ENCODE measurements around the gene FBXO38. TPM values are rescaled to one million over a fixed set of nuclear protein-coding genes. Genes with fewer than 3 reads are reported as not detected.
A peak's percentile ranks its signal among the peaks of the same experiment; 100 is the strongest.

The FBXO38 gene
- total RNA-seq, 1 donor from 2014 or later, result 38.0 TPM

DNA sequence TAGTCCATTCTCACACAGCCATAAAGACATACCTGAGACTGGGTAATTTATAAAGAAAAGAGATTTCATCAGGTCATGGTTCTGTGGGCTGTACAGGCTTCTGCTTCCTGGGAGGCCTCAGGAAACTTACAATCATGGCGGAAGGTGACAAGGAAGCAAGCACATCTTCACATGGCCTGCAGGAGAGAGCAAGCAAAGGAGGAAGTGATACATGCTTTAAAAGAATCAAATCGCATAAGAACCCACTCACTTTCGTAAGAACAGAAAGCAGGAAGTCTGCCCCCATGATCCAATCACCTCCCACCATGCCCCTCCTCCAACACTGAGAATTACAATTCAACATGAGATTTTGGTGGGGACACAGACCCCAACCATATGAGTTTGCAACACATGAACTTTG lies 5.1 kb upstream of the FBXO38 start:
- TF ChIP-seq, protein P1, sequence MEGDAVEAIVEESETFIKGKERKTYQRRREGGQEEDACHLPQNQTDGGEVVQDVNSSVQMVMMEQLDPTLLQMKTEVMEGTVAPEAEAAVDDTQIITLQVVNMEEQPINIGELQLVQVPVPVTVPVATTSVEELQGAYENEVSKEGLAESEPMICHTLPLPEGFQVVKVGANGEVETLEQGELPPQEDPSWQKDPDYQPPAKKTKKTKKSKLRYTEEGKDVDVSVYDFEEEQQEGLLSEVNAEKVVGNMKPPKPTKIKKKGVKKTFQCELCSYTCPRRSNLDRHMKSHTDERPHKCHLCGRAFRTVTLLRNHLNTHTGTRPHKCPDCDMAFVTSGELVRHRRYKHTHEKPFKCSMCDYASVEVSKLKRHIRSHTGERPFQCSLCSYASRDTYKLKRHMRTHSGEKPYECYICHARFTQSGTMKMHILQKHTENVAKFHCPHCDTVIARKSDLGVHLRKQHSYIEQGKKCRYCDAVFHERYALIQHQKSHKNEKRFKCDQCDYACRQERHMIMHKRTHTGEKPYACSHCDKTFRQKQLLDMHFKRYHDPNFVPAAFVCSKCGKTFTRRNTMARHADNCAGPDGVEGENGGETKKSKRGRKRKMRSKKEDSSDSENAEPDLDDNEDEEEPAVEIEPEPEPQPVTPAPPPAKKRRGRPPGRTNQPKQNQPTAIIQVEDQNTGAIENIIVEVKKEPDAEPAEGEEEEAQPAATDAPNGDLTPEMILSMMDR (IDR thresholded peaks at IDR 0.05; ENCODE audit: borderline replicate concordance), result no peak
- Histone ChIP-seq H3K36me3 (peaks cover 16% of the 10 kb centered on the region), H3K9me3 (replicated peaks) (no peaks in the 10 kb centered on the region), H3K27me3 (ENCODE audit: low read depth) (no peaks in the 10 kb centered on the region), H3K27ac (replicated peaks) (peak overlapping the region; percentile 13), H3K4me1 (peaks cover 62% of the 10 kb centered on the region), H3K4me3 (no peak overlapping the region)
- DNase-seq, result no peak
- intact Hi-C loops (cut with micrococcal nuclease), result no loop called here

DNA sequence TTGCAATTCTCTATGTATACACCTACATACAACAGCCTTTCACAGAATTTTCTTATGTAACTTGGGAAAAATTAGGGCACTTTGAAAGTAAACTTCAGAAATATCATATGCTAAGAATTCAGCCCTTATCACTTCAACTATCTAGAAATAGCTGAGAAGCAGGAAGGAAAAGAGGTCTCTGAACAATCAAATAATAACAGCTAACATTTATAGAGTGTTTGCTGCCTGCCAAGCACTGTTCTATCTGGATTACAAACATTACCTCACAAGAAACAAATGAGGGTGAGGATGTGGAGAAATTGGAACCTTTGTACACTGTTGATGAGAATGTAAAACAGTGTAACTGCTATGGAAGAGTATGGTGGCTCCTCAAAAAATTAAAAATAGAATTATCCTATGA lies 4.4 kb upstream of the FBXO38 start:
- TF ChIP-seq, protein P1 (IDR thresholded peaks at IDR 0.05; ENCODE audit: borderline replicate concordance), result no peak
- intact Hi-C loops (cut with micrococcal nuclease), result no loop called here
- DNase-seq, result no peak
- Histone ChIP-seq H3K4me1 (peaks cover 66% of the 10 kb centered on the region), H3K9me3 (replicated peaks) (no peaks in the 10 kb centered on the region), H3K27me3 (ENCODE audit: low read depth) (no peaks in the 10 kb centered on the region), H3K27ac (replicated peaks) (peak overlapping the region; percentile 13), H3K36me3 (peaks cover 16% of the 10 kb centered on the region), H3K4me3 (no peak overlapping the region)

DNA sequence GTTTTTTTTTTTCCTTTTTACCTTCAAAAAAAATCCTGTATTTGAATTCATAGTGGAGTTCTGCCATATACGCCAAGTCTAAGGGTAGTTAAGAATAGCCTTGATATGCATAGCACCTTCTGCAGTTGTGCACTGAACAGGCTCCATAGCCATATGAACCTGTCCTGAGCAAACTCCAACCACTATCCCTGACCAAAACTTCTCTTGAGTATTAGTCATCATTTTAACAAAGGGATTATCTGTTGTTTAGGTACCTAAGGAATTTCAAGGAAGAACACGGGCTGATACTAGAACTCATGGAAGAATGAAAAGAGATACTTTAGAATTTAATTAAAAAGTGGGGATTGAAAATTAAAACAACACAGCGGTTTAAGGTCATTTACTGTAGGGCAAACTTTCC lies 1.9 kb upstream of the FBXO38 start:
- intact Hi-C loops (cut with micrococcal nuclease), result no loop called here
- no peak for DNase-seq
- Histone ChIP-seq H3K4me1 (peaks cover 73% of the 10 kb centered on the region), H3K27me3 (ENCODE audit: low read depth) (no peaks in the 10 kb centered on the region), H3K9me3 (replicated peaks) (no peaks in the 10 kb centered on the region), H3K27ac (replicated peaks) (no peak overlapping the region), H3K4me3 (peak overlapping the region; percentile 91), H3K36me3 (peaks cover 13% of the 10 kb centered on the region)
- TF ChIP-seq, protein P1 (IDR thresholded peaks at IDR 0.05; ENCODE audit: borderline replicate concordance), result no peak

DNA sequence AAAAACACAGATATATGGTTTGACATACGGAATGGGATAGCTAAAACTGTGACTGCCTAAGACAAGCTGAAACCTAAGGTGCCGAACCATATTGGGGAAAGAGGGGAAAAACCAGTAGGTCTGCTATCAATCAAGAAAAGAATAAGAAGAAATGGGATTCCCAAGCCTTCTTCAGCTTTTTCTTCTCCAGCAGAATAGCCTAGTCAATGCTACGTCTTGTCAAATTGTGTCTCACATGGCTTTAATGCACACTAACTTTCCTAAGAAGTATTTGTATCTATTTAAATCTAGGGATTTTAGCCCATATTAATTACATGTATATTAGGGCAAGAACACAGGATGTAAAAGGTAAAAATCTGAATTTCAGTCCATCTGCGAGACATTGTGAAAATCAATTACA lies 797 bp upstream of the FBXO38 start:
- H3K4me1 ChIP-seq, result peaks cover 84% of the 10 kb centered on the region

DNA sequence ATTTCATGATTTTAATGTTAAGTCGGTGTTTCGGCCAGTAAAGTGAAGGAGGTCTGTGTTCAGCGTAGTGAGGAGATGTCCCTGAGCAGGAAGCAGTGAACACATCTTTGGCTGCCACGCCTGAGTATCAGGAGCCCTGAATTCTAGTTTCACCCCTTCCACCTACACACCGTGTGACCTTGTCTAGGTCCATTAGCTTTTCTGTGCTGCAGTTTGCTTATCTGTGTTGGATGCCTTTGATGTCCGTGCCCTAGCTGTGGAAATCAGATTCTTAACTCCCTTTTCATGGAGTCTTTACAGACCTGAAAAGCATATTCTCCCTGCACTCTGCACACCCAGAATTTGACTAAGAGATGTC lies 601 bp downstream of the FBXO38 start:
- TF ChIP-seq, protein P1 (IDR thresholded peaks at IDR 0.05; ENCODE audit: borderline replicate concordance), result no peak
- Histone ChIP-seq H3K9me3 (replicated peaks) (no peaks in the 10 kb centered on the region), H3K27me3 (ENCODE audit: low read depth) (no peaks in the 10 kb centered on the region), H3K36me3 (peaks cover 3% of the 10 kb centered on the region), H3K27ac (replicated peaks) (peak overlapping the region; percentile 94), H3K4me3 (peak overlapping the region; percentile 91), H3K4me1 (peaks cover 91% of the 10 kb centered on the region)
- no peak for DNase-seq
- intact Hi-C loops (cut with micrococcal nuclease), result no loop called here

More for the DNA sequence above, 797 bp upstream of the FBXO38 start:
- no peak for DNase-seq
- Histone ChIP-seq H3K4me3 (peak overlapping the region; percentile 91), H3K36me3 (peaks cover 9% of the 10 kb centered on the region), H3K27ac (replicated peaks) (peak overlapping the region; percentile 94), H3K9me3 (replicated peaks) (no peaks in the 10 kb centered on the region), H3K27me3 (ENCODE audit: low read depth) (no peaks in the 10 kb centered on the region)
- intact Hi-C loops (cut with micrococcal nuclease), result no loop called here
- TF ChIP-seq, protein P1 (IDR thresholded peaks at IDR 0.05; ENCODE audit: borderline replicate concordance), result no peak

DNA sequence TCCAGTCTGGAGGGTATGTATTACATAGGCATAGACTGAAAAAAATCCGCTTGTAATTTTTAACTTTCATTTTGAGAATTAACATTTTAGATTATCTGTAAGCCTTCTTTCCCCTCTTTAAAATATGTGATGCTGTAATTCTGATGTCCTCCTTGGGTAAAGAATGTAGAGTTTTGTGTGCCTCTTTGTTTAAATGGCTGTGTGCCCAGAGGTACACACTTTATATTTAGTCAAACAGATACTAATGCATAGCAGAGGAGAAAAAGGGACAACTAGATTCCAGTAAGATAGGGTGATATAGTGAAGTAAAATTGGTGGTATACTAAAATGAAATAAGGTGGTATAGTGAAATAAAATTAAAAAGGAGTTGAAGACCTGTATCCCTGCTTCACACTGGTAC lies 1.3 kb downstream of the FBXO38 start:
- intact Hi-C loops (cut with micrococcal nuclease), result no loop called here
- DNase-seq, result no peak
- H3K27ac ChIP-seq (replicated peaks), result peak overlapping the region; percentile 94
- peak overlapping the region; percentile 91 for H3K4me3 ChIP-seq
- no peaks in the 10 kb centered on the region for H3K9me3 ChIP-seq (replicated peaks)
- no peaks in the 10 kb centered on the region for H3K27me3 ChIP-seq (ENCODE audit: low read depth)
- H3K4me1 ChIP-seq, result peaks cover 88% of the 10 kb centered on the region
- H3K36me3 ChIP-seq, result peaks cover 3% of the 10 kb centered on the region
- TF ChIP-seq, protein P1 (IDR thresholded peaks at IDR 0.05; ENCODE audit: borderline replicate concordance), result no peak
